Esophagus muscularis mucosa (tissue), 4 donors: ENCODE data around the gene PRDX3. TPM values are rescaled to one million over a fixed set of nuclear protein-coding genes. Genes with fewer than 3 reads are reported as not detected.

Experiments used
- DNase-seq: peaks from one replicate; pipeline ENCODE4 v3.0.0-alpha.2; 2017; ENCODE audit errors: extremely low spot score
- H3K27ac ChIP-seq, 4 donors: fragments of 200-600 bp; sonication (generic); replicated peaks in 1 of 4; 1 replicate in 3 of 4; 2 replicates in 1 of 4; pipeline ENCODE4 v1.5.1; 2016 to 2019; ENCODE audit warnings: mild to moderate bottlenecking in 1 of 4
- H3K27me3 ChIP-seq, 4 donors: fragments of 200-600 bp; sonication (generic); one replicate each; pipeline versions ENCODE4 v1.5.1 to v1.6.0; 2016 to 2019
- H3K36me3 ChIP-seq, 4 donors: fragments of 200-600 bp; sonication (generic); one replicate each; pipeline ENCODE4 v1.5.1; 2016 to 2019
- H3K4me1 ChIP-seq, 4 donors: fragments of 200-600 bp; sonication (generic); one replicate each; pipeline ENCODE4 v1.5.1; 2016 to 2019
- H3K4me3 ChIP-seq, 4 donors: fragments of 200-600 bp; sonication (generic); 1 replicate in 2 of 4; 2 replicates in 2 of 4; pipeline ENCODE4 v1.5.1; 2016 to 2019; ENCODE audit warnings: mild to moderate bottlenecking in 4 of 4, moderate library complexity in 1 of 4
- H3K9me3 ChIP-seq, 4 donors: fragments of 200-600 bp; sonication (generic); 1 replicate in 3 of 4; 2 replicates in 1 of 4; pipeline ENCODE4 v1.5.1; 2016 to 2019
- CTCF ChIP-seq, 3 experiments: fragments of 200-600 bp in 2 of 3; fragments of 450-650 bp in 1 of 3; sonication (generic) in 2 of 3; IDR thresholded peaks; one replicate each; pipeline ENCODE4 v1.5.1; 2017 to 2019; ENCODE audit warnings: antibody characterized with exemption in 3 of 3, mild to moderate bottlenecking in 2 of 3, moderate library complexity in 1 of 3
- EP300 ChIP-seq: sonication (generic); formaldehyde crosslinking; IDR thresholded peaks from one replicate; pipeline ENCODE4 v1.6.1; 2017; ENCODE audit warnings: antibody characterized with exemption
- POLR2A ChIP-seq: fragments of 450-650 bp; IDR thresholded peaks from one replicate; pipeline ENCODE4 v1.6.1; 2017; ENCODE audit warnings: antibody characterized with exemption, moderate library complexity, mild to moderate bottlenecking, low read depth
- POLR2AphosphoS5 ChIP-seq, 2 donors: sonication (generic); formaldehyde crosslinking; IDR thresholded peaks; one replicate each; pipeline ENCODE4 v1.6.1; 2017; ENCODE audit warnings: antibody characterized with exemption in 2 of 2
- WGBS: methylation state at CpG from one replicate; pipeline ENCODE4 v1.1.5; 2018; 5-methylcytosine and 5-hydroxymethylcytosine counted together
- intact Hi-C: fragments of 100-400 bp; cut with DNase I; formaldehyde crosslinking; loops from one replicate; pipeline ENCODE4 v1.15.1; 2023
- total RNA-seq, 4 donors: library from RNA; depleted of rRNA; stranded (reverse); fragments of >200 nt; gene quantifications; one replicate each; pipeline versions ENCODE4 v1.1.0 to v1.2.1, GENCODE V29; 2016

PRDX3 gene
- total RNA-seq, 4 donors from 2014 or later, result 128 to 195 (median 171) TPM

- Histone ChIP-seq H3K27ac (peak overlapping the region; percentile 97 to 100 (median 98)), H3K36me3 (peaks cover 0 to 3% (median 0%) of the 10 kb centered on the region in 4 donors), H3K4me3 (peak overlapping the region; percentile 74 to 95 (median 83)), H3K9me3 (no peaks in the 10 kb centered on the region), H3K27me3 (no peaks in the 10 kb centered on the region), H3K4me1 (peaks cover 38 to 58% (median 56%) of the 10 kb centered on the region in 4 donors)
- under 1% methylated on average over 20 of the region's 62 CpGs for WGBS
- intact Hi-C loops, result loop anchor here (2.0 to 10.0 kb wide), 4 partner anchors 44 to 467 kb away; no protein-coding TSS in a partner anchor
- DNase-seq, result no peak
- TF ChIP-seq POLR2AphosphoS5 (IDR thresholded peaks at IDR 0.05), result peak in 1 of 2 donors; percentile 18
- no peak for TF ChIP-seq CTCF (IDR thresholded peaks at IDR 0.05)
Measured at GRCh38 chr10:119207713-119208552, 29.3 kb upstream of the PRDX3 start.

GRCh38 chr10:119207366-119207666 is 28.7 kb upstream of the PRDX3 start, which contains the start of gene GRK5:
Gene GRK5, plus strand, starts transcription at chr10:119207571. Its CDS starts 347 bp downstream, at chr10:119207918.
- intact Hi-C loops, result loop anchor here (2.0 to 10.0 kb wide), 4 partner anchors 45 to 467 kb away; no protein-coding TSS in a partner anchor
- Histone ChIP-seq H3K36me3 (no peaks in the 10 kb centered on the region), H3K9me3 (no peaks in the 10 kb centered on the region), H3K27ac (peak within 1 kb of the TSS; percentile 97 to 100 (median 98)), H3K27me3 (no peaks in the 10 kb centered on the region), H3K4me1 (peaks cover 33 to 52% (median 50%) of the 10 kb centered on the region in 4 donors), H3K4me3 (peak within 1 kb of the TSS; percentile 74 to 95 (median 83))
- DNase-seq, result peak; percentile 97
- 0% methylated on average over 4 of the region's 34 CpGs for WGBS
- TF ChIP-seq POLR2AphosphoS5 (IDR thresholded peaks at IDR 0.05), result peak; percentile 90 to 93
- no peak for TF ChIP-seq CTCF (IDR thresholded peaks at IDR 0.05)

- Histone ChIP-seq H3K4me1 (peaks cover 29 to 47% (median 44%) of the 10 kb centered on the region in 4 donors), H3K36me3 (no peaks in the 10 kb centered on the region), H3K27me3 (no peaks in the 10 kb centered on the region), H3K9me3 (no peaks in the 10 kb centered on the region), H3K4me3 (peak overlapping the region; percentile 74 to 95 (median 83)), H3K27ac (peak overlapping the region; percentile 97 to 100 (median 98))
- WGBS, result under 1% methylated on average over 15 of the region's 97 CpGs
- TF ChIP-seq POLR2AphosphoS5 (IDR thresholded peaks at IDR 0.05) (no peak), CTCF (IDR thresholded peaks at IDR 0.05) (peak; percentile 87 to 93 (median 91))
- DNase-seq, result peak; percentile 93
- intact Hi-C loops, result loop anchor here (2.0 to 10.0 kb wide), 4 partner anchors 46 to 468 kb away; no protein-coding TSS in a partner anchor
Measured at GRCh38 chr10:119206603-119207365, 28.2 kb upstream of the PRDX3 start.

GRCh38 chr10:119205894-119206602 is 27.4 kb upstream of the PRDX3 start:
- no peaks in the 10 kb centered on the region for H3K36me3 ChIP-seq
- H3K27me3 ChIP-seq, result no peaks in the 10 kb centered on the region
- peaks cover 24 to 40% (median 37%) of the 10 kb centered on the region in 4 donors for H3K4me1 ChIP-seq
- intact Hi-C loops, result loop anchor here (2.0 to 10.0 kb wide), 4 partner anchors 46 to 469 kb away; no protein-coding TSS in a partner anchor
- no peak for TF ChIP-seq POLR2A
- peak; percentile 10 to 53 for TF ChIP-seq POLR2AphosphoS5 (IDR thresholded peaks at IDR 0.05)
- TF ChIP-seq EP300, result no peak
- no peak for TF ChIP-seq CTCF (IDR thresholded peaks at IDR 0.05)
- peak overlapping the region; percentile 74 to 95 (median 83) for H3K4me3 ChIP-seq
- 56% methylated on average over 12 of the region's 17 CpGs for whole genome bisulfite sequencing
- H3K9me3 ChIP-seq, result no peaks in the 10 kb centered on the region
- peak overlapping the region; percentile 97 to 100 (median 98) for H3K27ac ChIP-seq
- peak; percentile 92 for DNase-seq
